Stomach smooth muscle (tissue), 2 donors: ENCODE measurements around the gene RFESD.

Experiments used
- H3K27ac ChIP-seq: one replicate; pipeline ENCODE4 v1.7.0; 2013; ENCODE audit warnings: mild to moderate bottlenecking, low read length, inconsistent platforms
- H3K27me3 ChIP-seq, 2 donors: one replicate each; pipeline ENCODE4 v1.7.0; 2013; ENCODE audit warnings: low read length in 2 of 2; ENCODE audit not compliant: insufficient read depth in 2 of 2, control insufficient read depth in 1 of 2
- H3K36me3 ChIP-seq, 2 donors: one replicate each; pipeline ENCODE4 v1.7.0; 2013; ENCODE audit warnings: low read length in 2 of 2; ENCODE audit not compliant: control insufficient read depth in 2 of 2, insufficient read depth in 2 of 2
- H3K4me1 ChIP-seq: one replicate; pipeline ENCODE4 v1.7.0; 2013; ENCODE audit warnings: low read length; ENCODE audit not compliant: control insufficient read depth, insufficient read depth
- H3K4me3 ChIP-seq, 2 donors: one replicate each; pipeline ENCODE4 v1.7.0; 2013; ENCODE audit warnings: low read length in 2 of 2
- H3K9ac ChIP-seq, 2 donors: one replicate each; pipeline ENCODE4 v1.7.0; 2013; ENCODE audit warnings: low read length in 2 of 2, mild to moderate bottlenecking in 1 of 2
- H3K9me3 ChIP-seq, 2 donors: one replicate each; pipeline ENCODE4 v1.7.0; 2013; ENCODE audit warnings: low read length in 2 of 2; ENCODE audit not compliant: control insufficient read depth in 2 of 2
- donor health status: healthy.
- donor health status: Pancreatic carcinoma.

RFESD gene

DNA sequence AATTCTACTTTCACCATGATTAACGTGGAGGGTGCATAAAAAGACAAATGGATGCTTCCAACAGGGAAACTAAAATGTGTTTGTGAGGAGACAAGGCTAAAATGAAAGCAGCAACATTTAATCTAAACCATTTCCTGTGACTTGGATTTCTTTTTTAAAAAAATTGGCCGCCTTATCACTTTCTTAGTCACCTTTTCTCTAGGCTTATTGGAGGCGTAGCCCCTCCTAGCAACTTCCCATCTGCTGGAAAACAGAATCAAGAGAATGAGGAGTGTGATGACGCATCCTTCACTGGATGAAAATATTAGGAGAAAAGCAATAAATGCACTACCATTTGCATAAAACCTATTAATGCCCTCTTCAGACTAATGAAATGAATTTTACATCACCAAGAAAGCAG, 27.5 kb upstream of the RFESD start:
- peak overlapping the region in 1 of 2 donors; percentile 63 for H3K4me3 ChIP-seq
- H3K27me3 ChIP-seq, result peaks cover 3 to 32% of the 10 kb centered on the region in 2 donors

DNA sequence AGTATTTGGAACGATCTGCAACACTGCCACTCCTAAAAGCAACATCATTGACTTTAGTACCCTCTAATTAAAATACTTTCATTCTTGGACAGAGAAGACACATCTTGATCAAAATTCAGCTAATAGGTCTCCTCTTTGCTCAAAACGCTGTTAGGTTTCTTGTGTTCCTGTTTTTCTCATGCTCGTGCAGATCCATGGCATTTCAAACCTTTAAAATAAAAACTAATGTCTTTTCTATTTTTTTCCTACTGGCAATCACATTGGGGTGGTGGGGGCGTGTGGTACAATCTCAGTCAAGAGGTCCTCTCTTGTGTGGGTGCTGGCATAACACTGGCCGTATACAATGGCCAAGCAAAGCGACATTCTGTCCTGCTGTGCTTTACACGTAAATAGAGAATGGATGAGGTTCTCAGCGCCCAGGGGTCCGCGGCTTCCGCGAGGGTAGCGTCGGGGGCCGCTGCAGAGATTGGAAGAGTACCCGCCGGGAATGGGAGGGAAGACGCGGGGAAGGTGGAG, 27.0 kb upstream of the RFESD start:
- H3K27me3 ChIP-seq, result peaks cover 3 to 32% of the 10 kb centered on the region in 2 donors
- H3K9me3 ChIP-seq, result no peaks in the 10 kb centered on the region
- H3K27ac ChIP-seq, result no peak overlapping the region
- H3K36me3 ChIP-seq, result no peaks in the 10 kb centered on the region
- peaks cover 16% of the 10 kb centered on the region for H3K4me1 ChIP-seq
- H3K4me3 ChIP-seq, result peak overlapping the region; percentile 63 to 72
- peak overlapping the region in 1 of 2 donors; percentile 45 for H3K9ac ChIP-seq

More for the DNA sequence above, 27.5 kb upstream of the RFESD start:
- no peaks in the 10 kb centered on the region for H3K9me3 ChIP-seq
- H3K36me3 ChIP-seq, result no peaks in the 10 kb centered on the region
- H3K27ac ChIP-seq, result no peak overlapping the region
- H3K9ac ChIP-seq, result no peak overlapping the region
- H3K4me1 ChIP-seq, result peaks cover 16% of the 10 kb centered on the region

DNA sequence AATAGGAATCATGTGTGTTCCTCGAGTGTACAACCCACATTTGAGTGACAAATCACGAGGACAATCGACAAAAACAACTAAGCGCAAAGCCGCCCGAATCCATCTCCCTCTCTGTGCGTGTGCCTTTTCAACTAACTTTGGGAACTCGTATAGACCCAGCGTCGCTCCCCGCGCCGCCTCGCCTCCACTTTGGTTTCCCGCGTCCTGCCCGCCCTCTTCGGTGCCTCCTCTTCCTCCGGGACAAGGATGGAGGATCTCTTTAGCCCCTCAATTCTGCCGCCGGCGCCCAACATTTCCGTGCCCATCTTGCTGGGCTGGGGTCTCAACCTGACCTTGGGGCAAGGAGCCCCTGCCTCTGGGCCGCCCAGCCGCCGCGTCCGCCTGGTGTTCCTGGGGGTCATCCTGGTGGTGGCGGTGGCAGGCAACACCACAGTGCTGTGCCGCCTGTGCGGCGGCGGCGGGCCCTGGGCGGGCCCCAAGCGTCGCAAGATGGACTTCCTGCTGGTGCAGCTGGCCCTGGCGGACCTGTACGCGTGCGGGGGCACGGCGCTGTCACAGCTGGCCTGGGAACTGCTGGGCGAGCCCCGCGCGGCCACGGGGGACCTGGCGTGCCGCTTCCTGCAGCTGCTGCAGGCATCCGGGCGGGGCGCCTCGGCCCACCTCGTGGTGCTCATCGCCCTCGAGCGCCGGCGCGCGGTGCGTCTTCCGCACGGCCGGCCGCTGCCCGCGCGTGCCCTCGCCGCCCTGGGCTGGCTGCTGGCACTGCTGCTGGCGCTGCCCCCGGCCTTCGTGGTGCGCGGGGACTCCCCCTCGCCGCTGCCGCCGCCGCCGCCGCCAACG, 26.3 kb upstream of the RFESD start, which contains the start of gene GPR150:
Gene GPR150 (plus strand): TSS at position 58 of the 840 bp plus-strand sequence. CDS start 189 bp downstream, at position 247.
- H3K36me3 ChIP-seq, result no peaks in the 10 kb centered on the region
- no peak within 1 kb of the TSS for H3K27ac ChIP-seq
- peaks cover 16% of the 10 kb centered on the region for H3K4me1 ChIP-seq
- peak within 1 kb of the TSS; percentile 63 to 72 for H3K4me3 ChIP-seq
- H3K9me3 ChIP-seq, result no peaks in the 10 kb centered on the region
- H3K9ac ChIP-seq, result peak within 1 kb of the TSS in 1 of 2 donors; percentile 45
- peaks cover 3 to 32% of the 10 kb centered on the region in 2 donors for H3K27me3 ChIP-seq

- Histone ChIP-seq H3K36me3 (no peaks in the 10 kb centered on the region), H3K27me3 (peaks cover 3 to 32% of the 10 kb centered on the region in 2 donors), H3K27ac (no peak overlapping the region), H3K9ac (peak overlapping the region in 1 of 2 donors; percentile 32), H3K4me1 (peaks cover 16% of the 10 kb centered on the region), H3K4me3 (peak overlapping the region; percentile 48 to 72), H3K9me3 (no peaks in the 10 kb centered on the region)
Observed at GRCh38 chr5:95620870-95621838, 25.4 kb upstream of the RFESD start.

DNA sequence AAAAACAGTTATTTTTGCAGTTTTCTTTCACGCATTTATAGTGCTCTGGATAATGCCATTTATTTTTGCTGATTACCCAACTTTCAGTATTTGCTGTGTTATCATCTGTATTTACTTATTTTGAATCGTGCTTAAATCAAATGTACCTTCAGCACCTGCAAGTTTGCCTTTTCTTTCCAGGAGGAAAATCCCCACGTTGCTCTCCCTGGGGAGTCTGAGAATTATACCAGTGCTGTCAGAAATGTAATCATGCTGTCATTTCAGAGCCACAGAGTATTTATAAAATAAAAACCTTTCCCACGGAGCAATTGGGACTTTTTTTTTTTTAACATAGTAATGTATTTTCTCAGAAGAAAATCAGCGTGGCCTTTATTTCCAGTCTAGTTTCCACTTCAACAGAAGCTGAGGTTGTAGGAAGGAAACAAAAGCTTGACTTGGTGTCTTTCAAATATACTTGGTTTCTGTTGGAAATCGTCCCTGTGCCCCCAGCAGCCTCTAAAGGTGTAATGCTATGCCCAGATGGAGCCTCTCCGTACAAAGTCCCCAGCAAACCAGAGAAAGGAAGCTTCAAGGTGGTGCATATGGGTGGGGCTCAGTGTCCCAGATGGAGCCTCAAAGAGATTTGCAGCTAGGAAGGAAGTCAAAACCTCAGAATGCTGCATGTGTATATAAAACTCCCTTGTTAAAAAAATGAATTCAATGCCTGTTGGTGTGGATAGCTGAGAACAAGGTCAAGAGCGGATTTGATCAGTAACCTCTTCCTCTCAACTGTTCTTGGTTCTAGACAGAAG, 24.5 kb upstream of the RFESD start:
- Histone ChIP-seq H3K27ac (no peak overlapping the region), H3K27me3 (peaks cover 3 to 32% of the 10 kb centered on the region in 2 donors), H3K9ac (peak overlapping the region in 1 of 2 donors; percentile 32), H3K36me3 (no peaks in the 10 kb centered on the region), H3K9me3 (no peaks in the 10 kb centered on the region), H3K4me1 (peaks cover 16% of the 10 kb centered on the region), H3K4me3 (peak overlapping the region in 1 of 2 donors; percentile 72)

DNA sequence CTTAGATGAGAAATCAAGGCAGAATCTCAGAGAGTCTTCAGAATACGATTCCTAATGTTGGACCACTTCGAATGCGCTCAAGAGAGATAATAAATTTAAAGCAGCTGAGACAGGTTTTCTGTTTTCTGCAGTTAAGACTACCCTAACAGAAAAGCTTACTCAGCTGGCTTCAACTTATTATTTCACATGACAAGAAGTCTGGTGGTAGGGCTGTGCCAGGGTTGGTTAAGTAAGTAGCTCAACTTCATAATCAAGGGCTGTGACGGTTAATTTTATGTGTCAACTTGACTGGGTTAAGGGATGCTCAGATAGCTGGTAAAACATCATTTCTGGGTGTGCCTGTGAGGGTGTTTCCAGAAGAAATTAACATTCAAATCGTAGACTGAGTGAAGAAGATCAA, 22.9 kb upstream of the RFESD start:
- Histone ChIP-seq H3K27me3 (peaks cover 3 to 26% of the 10 kb centered on the region in 2 donors), H3K9ac (no peak overlapping the region), H3K9me3 (no peaks in the 10 kb centered on the region), H3K4me3 (no peak overlapping the region), H3K27ac (no peak overlapping the region), H3K4me1 (peaks cover 16% of the 10 kb centered on the region), H3K36me3 (no peaks in the 10 kb centered on the region)

DNA sequence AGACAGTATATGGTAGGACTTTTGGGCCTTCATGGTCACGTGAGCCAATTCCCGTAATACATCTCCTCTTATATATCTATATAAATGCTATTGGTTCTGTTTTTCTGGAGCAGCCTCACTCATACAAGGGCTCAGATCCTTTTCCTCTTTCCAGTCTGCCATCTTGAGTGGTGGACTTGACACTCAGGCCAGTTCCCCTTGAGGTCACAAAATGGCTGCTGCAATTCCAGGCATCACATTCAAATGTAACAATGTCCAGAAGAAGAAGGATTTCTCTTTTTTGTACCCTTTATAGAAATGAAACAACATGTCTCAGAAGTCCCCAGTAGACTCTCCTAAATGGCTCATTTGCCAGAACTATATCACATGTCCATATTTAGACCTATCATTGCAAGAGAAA, 22.2 kb upstream of the RFESD start:
- no peak overlapping the region for H3K4me3 ChIP-seq
- H3K36me3 ChIP-seq, result no peaks in the 10 kb centered on the region
- no peak overlapping the region for H3K9ac ChIP-seq
- H3K27ac ChIP-seq, result no peak overlapping the region
- peaks cover 1 to 19% of the 10 kb centered on the region in 2 donors for H3K27me3 ChIP-seq
- H3K9me3 ChIP-seq, result no peaks in the 10 kb centered on the region
- peaks cover 16% of the 10 kb centered on the region for H3K4me1 ChIP-seq

GRCh38 chr5:95626701-95627100, 19.9 kb upstream of the RFESD start:
- Histone ChIP-seq H3K9me3 (no peaks in the 10 kb centered on the region), H3K9ac (no peak overlapping the region), H3K36me3 (no peaks in the 10 kb centered on the region), H3K27me3 (no peaks in the 10 kb centered on the region), H3K4me3 (no peak overlapping the region), H3K27ac (no peak overlapping the region), H3K4me1 (no peaks in the 10 kb centered on the region)

GRCh38 chr5:95627971-95628810, 18.4 kb upstream of the RFESD start:
- Histone ChIP-seq H3K4me3 (no peak overlapping the region), H3K9me3 (no peaks in the 10 kb centered on the region), H3K27ac (no peak overlapping the region), H3K36me3 (no peaks in the 10 kb centered on the region), H3K9ac (no peak overlapping the region), H3K27me3 (no peaks in the 10 kb centered on the region), H3K4me1 (no peaks in the 10 kb centered on the region)
